Measurements from ENCODE around the gene BASP1.
"Not testable (repeated sequence)": the region's sequence is repeated elsewhere in the genome, so short reads cannot be mapped to it uniquely, and the experiment has no call there.

Gene BASP1

DNA sequence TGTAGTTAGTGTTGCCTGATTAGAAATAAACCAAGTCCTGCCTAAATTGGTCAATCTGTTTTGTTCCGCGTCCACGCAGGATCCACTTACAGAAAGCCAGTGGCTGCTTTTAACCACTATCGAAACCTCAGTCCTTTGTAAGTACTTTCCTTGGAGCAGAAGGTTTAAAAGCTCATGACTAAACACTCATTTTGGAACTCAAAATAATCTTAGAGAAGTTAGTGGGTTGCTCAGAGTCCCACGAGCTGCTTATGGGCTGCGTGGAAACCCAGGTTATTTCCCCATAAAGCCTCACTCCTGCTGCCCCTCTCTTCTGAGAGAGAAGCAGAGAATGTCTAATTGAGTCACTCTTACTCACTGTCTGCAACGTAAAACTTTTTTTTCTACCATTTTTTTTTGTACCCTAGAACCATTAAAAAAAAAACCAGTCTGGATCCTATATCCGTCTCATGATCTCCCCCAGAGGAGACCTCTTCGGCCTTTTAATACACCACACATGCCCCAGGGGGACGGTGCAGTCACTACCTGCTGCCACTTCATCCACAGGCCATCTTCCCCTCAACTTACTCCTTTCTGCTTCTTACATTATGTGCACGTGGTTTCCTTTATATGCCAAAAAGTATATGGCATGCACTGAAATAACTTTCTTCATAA lies 7.6 kb downstream of the BASP1 start:
- DNase-seq: no peak

DNA sequence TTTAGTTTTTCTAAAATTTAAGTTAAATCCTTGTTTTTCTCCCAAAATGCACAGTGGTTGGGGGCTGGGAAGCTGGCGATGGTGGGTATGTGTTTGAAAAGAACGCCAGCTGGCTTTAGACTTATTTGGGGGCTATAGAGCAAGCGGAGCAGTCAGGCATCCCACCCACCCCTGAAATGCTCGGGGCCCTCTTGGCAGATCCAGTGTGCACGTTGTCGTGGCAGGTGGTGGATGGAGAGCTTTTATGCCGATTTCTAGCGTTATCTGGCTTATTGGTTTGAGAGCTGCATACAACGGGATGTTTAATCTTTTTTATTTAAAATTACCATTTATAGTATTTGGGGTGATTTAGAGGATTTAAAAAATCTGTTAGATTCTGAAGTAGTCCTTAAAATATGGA lies 8.1 kb downstream of the BASP1 start:
- DNase-seq: no peak

DNA sequence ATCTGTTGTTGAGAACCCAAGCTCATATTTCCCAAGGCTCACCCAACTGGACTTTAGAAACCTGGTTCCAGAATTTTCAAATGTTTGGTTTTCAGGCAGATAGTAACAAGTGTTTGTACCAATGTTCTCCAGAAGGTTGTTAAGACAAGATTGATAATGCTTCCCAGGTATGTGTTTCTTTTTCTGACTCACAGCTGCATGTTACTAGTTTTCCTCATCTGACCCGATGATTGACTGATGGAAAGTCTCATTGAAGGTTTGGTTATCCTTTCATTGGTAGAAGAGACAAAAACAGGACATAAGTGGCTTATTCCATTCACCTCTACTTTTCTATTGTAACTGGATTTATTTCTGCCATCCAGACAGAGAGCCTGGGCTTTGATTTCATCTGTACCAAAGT lies 10.4 kb downstream of the BASP1 start:
- DNase-seq: no peak

DNA sequence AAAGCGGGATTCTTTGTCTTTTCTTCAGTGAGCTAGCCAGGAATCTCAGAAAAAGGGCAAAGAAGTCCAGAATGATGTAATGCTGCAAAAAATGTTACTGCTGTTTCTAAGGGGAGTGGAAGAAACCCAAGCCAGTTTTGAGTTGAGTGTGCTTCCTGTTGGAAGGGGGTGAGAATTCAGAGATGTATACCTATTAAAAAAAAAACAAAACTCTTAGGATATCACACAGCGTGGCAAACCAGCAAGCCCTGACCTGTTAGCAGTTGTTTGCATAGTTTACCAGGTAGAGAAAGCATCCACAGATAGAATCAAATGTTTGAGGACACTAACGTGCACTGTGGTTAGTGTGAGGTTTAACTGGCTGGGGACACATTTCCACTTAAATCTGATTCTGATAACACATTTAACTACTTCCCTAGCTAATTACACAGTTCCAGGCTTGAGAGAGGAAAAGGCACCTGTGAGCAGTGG lies 11.4 kb downstream of the BASP1 start:
- no peak for DNase-seq

DNA sequence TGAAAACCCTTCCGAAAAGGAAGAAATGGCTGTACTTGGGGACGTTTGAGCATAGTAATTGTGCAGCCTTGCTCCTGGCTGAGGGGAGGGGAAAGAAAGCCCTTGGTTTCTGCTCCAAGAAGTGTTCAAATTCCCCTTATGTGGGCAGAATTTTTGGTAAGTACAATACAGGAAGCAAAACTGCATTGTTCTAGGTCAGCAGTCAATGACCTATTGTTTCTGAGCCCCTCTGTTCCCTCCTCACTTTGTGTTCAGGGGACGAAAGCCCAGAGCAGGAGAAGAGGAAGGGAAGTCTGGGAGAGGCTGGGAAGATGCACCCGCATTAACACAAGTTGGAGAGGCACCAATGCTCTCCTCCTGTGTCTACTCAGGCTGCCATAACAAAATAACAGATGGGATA lies 11.9 kb downstream of the BASP1 start:
- DNase-seq: no peak

DNA sequence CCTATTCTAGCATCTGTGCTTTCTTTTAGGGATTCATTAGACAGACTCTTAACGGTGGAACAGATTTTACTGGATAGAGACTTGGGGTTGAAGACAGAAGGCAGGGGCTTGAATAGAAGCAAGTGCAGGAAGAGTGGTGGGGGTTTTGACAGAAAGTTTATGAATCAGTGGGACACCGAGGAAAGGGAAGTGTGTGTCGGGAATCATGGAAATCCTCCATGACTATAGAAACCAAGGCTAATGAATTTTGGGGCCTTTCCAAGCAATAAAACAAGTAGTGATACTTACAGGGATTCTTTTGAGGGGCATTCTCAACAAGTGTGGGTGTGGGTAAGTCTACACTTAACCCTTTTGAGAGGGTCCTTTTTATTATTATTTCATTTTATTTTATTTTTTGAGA lies 12.8 kb downstream of the BASP1 start:
- no peak for DNase-seq

DNA sequence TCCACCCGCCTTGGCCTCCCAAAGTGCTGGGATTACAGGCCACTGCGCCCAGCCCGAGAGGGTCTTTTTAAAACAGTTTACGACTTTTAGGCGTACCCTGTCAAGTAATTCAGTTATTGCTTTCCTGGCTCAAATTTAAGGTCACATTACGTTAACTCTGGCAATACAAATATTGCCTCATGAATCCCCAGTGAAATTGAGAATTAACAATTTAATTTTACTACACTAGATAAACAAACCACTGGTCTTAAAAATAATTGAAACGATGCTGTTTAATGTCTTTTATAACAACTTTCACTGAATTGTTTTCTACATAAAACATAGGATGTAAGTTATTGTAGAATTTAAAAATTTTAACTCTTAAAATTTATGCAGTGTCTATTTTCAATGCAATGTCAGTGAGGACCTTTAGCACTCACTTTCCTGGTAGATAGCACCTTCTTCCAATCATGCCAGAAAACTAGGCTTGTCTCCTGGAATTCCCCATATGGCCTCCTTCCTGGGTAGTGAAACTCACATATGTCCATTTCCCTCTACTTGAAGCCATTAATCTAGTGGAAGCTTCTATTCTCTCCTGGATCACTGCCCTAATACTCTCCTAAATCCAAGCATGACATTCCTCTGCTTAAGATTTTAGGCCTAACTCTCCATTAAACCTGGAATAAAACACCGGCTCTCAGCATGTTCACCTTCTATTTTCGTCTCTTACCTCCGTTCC lies 13.5 kb downstream of the BASP1 start:
- no peak for DNase-seq

DNA sequence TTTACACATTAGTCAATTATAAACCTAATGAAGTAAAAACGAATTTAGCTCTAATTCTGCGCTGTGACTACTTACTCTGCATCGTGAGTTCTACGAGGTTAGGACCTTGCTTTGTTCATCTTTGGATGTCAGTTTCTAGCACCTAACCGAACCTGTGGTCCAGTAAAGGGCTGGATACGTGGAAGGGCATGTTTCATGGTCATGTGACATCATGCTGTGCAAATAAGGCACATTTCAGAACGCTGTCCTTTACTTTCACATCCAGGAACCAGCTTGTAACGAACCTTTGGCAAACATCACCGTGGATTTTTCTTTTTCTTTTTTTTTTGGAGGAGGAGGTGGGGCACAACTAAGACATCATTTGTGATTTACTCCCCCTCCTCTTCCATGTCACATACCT lies 15.0 kb downstream of the BASP1 start:
- no peak for DNase-seq

DNA sequence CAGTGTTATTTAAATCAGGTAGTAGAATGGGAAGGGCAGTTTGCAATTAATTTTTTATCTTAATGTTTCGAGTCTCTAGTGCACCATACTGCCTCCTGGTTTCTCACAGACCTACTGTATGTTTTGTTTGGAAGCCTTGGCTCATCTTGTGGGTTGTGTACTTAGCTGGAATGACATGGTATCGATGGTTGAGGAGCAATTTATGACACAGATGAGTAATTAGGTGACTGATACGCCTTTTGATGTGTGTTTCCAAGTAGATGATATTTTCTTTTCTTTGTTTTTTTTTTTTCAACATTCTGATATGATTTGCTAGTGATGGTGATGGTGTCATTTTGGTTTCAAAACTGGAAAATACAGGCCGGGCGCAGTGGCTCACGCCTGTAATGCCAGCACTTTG lies 16.1 kb downstream of the BASP1 start:
- DNase-seq: no peak

DNA sequence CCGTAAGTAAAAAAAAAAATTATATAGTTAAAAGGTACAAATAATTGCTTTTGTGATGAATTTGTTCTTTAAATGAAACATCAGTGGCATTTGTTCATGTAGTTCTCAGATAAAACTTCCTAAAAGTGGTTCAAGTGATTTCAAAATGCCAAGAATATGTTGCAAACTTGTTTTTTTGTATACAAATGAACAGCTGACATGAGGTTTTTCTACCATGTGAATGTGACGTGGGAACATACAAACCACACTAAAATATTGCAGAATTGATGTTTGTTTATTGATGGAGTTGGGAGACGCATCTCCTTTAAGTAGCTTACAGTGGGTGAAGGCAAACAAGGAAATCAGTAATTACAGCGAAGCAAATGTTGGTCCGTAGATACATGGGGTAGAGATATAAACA lies 16.9 kb downstream of the BASP1 start:
- no peak for DNase-seq

DNA sequence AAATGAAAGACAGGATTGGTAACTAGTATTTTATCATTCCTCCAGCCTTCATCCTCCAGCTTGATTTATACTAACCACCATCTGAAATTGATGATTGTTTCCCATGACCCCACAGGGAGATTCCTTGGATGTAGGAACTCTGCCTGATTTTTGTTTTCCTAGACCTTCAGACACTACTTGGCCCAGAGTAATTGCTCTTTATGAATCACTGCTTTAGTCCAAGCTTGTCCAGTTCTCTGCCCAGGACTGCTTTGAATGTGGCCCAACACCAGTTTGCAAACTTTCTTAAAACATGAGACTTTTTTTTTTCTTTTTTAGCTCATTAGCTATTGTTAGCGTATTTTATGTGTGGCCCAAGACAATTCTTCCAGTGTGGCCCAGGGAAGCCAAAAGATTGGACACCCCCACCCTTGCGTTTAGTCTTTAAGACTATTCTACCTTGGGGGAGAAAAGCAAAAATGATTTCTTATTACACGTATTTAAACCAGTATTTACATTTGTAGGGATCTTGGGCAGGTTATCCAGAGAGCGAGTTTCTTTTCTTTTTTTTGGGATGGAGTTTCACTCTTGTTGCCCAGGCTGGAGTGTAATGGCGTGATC lies 18.4 kb downstream of the BASP1 start:
- DNase-seq: no peak

DNA sequence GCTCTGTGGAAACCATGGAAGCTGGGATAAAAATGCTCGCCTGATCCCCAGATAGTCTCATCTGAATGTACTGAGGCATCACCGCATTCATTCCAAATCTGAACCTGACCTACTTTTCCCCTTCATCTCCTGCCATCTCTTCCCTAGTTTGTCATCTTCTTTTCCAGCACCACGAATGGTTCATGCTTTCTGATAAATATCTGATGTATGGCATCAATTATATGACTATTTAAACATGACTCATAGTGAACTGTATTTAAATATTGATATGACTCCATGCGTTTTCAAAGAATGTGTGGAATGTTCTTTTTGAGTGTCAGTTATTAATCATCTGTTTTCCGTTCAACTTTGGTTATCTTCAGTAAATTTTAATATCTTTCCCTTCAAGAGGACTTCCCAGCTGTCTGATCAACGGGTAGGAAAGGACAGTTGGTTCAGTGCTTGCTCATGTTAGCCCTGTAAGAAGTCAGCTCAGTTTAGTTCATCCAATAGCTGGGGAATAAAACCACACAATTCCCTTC lies 21.1 kb downstream of the BASP1 start:
- DNase-seq: no peak

DNA sequence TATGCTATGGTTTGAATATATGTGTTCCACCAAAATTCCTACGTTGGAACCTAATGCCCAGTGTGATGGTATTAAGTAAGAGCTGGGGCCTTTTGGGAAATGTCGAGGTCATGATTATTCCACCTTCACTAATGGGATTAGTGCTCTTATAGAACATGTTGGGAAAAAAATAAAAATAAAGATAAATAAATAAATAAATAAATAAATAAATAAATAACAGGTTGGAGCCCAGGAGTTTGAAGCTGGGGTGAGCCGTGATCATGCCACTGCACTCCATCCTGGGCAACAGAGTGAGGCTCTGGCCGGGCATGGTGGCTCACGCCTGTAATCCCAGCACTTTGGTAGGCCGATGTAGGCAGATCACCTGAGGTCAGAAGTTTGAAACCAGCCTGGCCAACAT lies 22.5 kb downstream of the BASP1 start:
- no peak for DNase-seq

DNA sequence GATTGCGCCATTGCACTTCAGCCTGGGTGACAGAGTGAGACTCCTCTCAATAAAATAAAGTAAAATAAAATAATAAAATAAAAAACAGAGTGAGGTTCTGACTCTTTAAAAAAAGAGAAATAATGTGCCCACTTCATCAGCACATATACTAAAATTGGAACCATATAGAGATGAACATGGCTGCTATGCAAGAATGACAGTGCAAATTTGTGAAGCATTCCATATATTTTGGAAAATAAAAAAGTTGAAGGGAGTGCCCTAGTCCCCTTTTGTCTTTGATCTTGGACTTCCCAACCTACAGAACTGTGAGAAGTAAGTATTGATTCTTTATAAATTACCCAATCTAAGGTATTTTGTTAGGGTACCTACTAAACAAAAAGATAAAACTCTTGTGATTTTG lies 23.1 kb downstream of the BASP1 start:
- DNase-seq: no peak

DNA sequence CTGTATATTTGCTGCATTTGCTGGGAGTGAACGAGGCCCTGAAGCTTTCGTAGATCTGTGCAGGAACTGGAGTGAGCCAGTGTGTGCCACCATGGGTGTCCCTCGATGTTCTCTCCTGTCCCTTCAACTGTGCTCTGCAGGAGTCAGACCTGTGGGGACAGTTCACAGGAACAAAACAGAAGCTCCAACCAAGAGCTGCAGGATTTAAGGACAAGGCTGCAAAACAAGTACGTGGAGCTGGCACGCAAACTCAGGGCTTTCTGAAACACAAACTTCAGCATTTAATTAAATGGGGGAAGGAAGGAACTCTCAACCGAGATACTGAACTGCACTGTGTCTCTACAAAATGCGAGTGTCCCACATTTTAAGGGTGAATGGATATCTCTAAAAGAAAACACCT lies 24.2 kb downstream of the BASP1 start:
- no peak for DNase-seq

DNA sequence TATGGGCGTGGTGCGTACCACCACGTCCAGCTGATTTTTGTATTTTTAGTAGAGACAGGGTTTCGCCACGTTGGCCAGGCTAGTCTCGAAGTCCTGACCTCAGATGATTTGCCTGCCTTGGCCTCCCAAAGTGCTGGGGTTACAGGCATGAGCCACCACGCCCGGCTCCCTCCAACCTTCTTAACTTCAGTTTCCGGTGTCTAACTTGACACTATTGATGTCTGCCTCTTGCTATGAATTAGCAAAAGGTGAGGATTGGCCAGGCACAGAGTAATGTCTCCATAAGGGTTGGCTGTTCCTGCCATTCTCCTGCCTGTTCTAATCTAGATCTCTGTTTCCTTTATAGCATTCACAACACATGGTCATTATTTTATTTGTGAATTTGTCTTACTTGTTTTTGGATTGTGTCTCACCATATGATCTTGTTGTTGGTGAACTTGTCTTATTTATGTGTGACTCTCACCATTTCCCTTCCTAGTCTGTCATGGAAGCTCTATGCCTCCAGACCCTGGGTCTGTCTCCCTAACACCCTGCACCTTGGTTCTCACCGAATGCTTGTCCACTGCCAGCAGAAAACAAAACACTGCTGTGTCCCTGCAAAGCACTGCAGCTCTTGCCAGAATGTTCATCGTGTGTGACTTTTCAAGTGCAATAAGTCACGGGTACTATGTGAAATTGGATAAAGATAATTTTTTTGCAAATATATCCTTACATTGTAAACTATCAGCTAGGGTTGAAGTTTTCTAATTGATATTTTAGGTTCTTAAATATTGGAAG lies 26.0 kb downstream of the BASP1 start:
- no peak for DNase-seq

DNA sequence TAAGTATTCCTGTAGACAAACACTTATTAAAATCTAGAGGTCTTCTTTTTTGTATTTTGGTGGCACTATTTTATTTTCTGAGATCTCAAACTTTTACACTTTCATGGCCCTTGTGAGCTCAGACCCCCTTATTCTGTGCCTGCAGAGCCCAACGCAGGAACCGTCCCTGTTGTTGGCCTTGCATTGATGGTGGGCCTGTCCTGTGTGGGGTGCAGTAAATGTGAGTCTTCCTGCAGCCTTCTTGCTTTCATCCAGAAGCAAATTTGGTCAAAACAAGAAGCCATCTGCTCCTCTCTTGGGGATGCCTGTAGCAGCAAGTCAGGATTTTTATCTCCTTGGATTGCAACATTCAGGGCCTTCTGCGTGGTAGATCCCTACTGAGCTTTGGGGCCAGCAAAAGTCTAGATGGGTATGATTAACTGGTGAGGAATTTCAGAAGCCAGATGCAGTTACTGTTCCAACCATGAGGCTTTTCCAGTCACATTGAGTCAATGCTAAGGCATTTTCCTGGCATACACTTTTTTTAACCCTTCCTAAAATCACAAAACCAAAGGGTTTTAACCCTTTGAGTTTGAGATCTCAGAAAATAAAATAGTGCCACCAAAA lies 31.7 kb downstream of the BASP1 start:
- no peak for DNase-seq

DNA sequence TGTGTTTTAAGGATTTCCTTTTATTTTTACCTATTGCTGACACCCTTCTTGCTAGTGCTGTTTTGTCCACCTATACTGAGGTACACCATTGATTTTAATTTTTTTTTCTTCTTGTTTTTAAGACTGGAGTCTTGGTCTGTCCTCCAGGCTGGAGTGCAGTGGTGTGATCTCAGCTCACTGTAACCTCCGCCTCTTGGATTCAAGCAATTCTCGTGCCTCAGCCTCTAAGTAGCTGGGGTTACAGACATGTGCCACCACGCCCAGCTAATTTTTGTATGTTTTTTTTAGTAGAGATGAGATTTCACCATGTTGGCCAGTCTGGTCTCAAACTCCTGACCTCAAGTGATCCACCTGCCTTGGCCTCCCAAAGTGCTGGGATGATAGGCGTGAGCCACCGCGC lies 32.4 kb downstream of the BASP1 start:
- DNase-seq: not testable (repeated sequence)

DNA sequence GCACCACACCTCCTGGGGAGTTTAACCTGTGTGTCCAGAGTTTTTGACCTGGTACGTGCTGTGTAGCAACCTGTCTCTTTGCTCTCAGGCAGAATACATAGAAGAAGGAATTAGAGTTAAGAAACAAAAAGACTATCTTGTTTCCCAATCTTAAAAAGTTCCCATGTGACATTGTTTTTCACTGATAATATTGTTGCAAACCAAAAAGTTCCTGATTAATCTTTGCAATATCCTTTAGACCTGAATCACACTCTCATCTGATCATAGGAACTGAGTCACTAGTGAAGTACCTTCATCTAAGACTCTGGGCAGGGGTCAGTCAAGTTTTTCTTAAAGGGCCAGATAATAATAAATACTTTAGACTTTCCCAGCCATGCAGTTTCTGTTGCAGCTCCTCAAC lies 35.1 kb downstream of the BASP1 start:
- no peak for DNase-seq

DNA sequence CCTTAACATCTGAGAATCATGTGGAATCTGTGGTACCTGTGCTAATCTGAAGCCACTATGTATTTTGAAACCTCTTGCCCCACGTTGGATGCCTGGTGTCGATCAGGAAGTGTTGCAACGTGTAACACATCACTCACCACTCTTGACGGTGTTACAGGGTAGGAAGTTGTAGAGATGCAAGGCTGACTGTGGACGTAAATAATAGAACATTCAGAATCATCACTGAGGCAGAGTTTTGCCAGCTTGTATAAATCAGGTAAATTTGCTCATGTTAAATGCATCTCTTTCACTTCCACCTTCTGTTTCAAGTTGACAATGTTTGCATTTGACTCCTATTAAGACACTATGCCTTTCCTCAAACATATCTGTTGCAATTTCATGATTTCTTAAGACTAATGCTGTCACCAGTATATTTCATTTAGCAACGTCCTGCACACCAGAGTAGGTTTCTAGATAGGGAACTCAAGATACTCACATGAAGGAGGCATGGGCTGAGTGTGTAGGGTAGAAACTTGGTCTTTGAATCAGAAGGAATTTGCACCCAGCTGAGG lies 38.1 kb downstream of the BASP1 start:
- no peak for DNase-seq

DNA sequence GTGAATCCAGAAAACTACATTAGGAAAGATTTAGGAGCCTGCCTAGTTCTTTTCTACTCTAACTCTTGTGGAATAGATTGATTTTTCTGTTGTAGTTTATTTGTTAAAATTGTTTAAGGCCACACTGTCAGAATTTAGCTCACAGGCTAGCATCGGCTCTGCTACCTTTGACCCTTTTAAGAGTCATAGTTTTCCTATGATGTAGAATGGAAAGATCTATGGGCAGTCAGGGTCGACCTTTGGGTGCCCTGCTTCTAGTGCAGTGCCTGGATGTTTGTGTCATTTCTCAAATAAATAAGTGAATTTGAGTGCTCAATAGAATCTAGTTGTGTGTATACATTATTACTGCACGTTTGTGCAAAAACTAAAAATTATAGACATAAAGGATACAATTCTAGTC lies 38.7 kb downstream of the BASP1 start:
- no peak for DNase-seq

DNA sequence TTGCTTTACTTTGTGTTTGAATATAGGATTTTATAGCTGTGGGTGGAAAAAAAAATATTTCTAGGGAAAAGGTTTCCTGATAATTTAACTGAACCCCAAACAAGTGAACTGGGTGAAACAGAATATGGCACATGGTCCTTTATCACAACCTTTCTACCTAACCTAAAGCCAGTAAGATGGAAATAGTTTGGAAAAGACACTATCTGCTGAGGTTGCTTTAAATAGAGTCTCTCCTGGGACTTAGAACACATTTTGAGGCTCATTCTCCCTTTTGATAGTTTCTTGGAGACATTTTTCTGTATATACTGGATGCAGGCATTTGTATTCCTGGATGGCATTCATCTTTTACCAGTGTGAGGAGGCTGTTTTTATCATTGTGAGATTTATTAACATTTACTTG lies 39.4 kb downstream of the BASP1 start:
- no peak for DNase-seq

All from GOT3 (cell line).